Choroid plexus epithelial cell (primary cell): ENCODE measurements around the gene MIGA2.

ENCODE experiments used
- DNase-seq: peaks from one replicate; pipeline ENCODE4 v3.0.0-alpha.2; 2010; ENCODE audit warnings: low read depth
- H3K4me3 ChIP-seq: 2 replicates; pipeline ENCODE4 v1.5.1; 2011; ENCODE audit warnings: low read depth, mild to moderate bottlenecking, control low read depth, low read length, moderate library complexity
- TF ChIP-seq, protein P1 (sequence below): conservative IDR thresholded peaks from 2 replicates; pipeline ENCODE4 v1.5.1; 2011; ENCODE audit warnings: low read depth, mild to moderate bottlenecking, control low read depth, inconsistent platforms, low read length, moderate library complexity

The MIGA2 gene

DNA sequence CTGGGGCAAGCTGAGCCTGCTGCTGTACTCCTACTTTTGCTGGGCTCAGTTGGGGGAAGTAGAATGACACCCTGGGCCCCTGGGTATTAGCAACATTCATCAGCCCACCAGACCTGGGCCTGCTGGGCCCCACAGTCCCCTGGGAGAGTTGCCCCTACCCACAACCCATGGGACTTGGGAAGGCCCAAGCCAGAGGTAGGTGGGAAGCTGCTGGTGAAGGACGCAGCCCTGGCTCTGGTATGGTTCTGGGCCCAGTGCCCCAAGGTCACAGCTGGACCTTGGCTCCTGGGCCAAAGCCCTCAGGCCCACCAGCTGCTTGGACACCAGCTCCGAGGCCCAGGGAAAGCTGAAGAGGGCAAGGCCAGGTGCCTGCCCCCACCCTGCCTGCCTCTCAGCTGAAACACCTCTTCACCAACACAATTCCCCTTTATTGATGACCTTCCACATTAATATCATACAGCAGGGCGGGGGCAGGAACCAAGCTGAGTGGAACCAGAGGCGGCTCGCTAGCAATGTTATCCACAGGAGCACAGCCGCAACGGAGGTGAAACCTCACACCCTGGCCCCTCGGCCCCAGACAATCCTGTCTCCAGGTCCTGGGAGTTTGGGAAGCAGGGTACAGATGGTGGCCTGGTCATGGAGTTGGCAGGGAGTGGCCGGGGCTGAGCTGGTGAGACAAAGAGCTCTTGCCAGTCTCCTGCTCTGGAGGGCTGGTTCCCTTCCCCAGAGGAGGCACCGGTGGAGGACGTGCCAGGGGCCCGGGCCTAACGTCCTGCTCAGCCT, 58.2 kb downstream of the MIGA2 start:
- no peak for DNase-seq
- TF ChIP-seq, protein P1, sequence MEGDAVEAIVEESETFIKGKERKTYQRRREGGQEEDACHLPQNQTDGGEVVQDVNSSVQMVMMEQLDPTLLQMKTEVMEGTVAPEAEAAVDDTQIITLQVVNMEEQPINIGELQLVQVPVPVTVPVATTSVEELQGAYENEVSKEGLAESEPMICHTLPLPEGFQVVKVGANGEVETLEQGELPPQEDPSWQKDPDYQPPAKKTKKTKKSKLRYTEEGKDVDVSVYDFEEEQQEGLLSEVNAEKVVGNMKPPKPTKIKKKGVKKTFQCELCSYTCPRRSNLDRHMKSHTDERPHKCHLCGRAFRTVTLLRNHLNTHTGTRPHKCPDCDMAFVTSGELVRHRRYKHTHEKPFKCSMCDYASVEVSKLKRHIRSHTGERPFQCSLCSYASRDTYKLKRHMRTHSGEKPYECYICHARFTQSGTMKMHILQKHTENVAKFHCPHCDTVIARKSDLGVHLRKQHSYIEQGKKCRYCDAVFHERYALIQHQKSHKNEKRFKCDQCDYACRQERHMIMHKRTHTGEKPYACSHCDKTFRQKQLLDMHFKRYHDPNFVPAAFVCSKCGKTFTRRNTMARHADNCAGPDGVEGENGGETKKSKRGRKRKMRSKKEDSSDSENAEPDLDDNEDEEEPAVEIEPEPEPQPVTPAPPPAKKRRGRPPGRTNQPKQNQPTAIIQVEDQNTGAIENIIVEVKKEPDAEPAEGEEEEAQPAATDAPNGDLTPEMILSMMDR, result no peak
- no peak overlapping the region for H3K4me3 ChIP-seq

DNA sequence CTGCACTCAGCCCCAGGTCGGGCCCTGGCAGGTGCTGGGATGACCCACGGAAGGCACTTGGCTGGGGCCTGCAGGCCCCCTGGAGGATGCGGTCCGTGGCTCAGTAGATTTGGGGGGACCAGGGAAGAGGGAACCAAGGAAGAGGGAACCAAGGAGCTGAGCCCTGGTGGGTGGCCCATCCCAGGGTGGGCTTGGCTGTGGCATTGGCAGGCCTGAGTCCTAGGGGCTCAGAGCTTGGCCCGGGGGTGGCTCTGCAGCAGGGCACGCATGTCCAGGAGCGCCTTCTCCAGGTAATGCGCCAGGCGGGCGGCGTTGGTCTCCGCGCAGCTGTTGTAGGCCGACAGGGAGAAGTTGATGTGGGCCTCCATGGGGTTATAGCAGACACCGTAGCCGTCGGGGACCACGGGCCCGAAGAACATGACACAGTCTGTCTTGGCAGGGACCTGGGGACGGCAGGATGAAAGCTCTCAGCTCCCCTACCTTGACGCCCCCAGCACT, 58.8 kb downstream of the MIGA2 start:
- no peak for DNase-seq
- no peak overlapping the region for H3K4me3 ChIP-seq

DNA sequence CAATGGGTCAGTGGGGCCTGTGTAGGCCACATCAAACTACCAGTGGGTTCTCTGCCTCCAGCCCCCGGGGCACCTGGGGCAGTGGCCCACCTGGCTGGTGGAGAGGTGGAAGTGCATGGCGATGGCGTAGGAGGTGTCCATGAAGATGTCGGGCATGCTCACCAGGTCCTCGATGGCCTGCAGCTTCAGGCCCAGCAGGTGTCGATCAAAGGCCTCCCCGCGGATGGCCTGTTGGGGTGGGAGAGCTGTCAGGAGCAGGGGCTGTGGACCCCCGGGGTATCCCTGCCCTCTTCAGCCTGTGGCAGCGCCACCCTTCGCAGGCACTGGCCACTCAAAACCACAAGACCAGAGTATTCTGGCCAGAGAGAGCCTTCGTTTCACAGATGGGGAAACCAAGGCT, 59.5 kb downstream of the MIGA2 start:
- TF ChIP-seq, protein P1, result no peak
- DNase-seq, result no peak
- H3K4me3 ChIP-seq, result no peak overlapping the region

More for the DNA sequence above, 58.8 kb downstream of the MIGA2 start:
- TF ChIP-seq, protein P1, result no peak

DNA sequence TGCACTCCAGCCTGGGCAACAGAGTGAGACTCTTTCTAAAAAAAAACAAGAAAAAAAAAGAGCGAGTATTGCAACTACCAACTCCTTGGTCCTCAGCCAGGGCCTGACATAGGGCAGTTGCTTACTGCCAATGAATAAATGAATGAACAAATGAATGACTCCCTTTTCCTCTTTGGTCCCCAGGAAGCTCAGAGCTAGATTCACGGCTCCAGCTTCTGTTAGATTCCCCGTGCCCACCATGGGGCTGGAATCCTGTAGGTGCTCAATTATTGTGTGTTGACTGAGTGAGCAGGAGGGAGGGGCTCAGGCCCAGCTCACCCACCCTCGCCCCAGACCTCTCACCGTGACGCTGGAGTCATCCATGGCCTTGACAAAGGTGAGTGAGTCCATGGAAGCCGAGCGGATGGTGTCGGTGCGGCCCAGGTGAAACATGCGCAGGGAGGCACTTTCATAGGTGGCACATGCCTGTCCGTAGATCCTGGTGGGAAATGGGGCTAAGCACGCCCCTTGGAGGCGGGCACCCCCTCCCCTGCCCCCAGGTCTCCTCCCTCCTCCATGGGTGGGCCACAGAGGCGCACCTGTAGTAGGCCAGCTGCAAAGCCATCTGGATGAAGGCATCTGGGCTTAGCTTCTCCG, 61.4 kb downstream of the MIGA2 start:
- no peak for DNase-seq
- TF ChIP-seq, protein P1, result no peak

DNA sequence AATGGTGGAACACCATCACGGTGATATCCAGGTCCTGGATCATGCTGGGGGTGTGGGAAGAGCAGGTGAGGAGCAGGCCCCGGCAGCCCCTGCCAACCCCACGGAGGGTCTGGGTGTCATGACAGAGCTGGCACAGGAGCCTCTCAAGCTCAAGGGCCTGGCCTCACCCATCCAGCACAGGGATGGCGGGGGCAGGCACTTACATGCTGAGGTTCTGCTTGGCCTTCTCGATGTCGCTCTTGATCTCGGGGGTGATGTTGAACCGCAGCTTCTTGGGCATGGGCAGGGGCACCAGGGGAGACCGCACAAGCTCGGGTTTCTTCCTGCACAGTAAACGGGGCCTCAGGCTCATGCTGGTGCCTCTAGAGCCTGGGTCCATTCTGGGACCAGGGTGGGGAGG, 61.9 kb downstream of the MIGA2 start:
- no peak overlapping the region for H3K4me3 ChIP-seq
- TF ChIP-seq, protein P1, result no peak
- DNase-seq, result no peak

More for the DNA sequence above, 61.4 kb downstream of the MIGA2 start:
- H3K4me3 ChIP-seq, result no peak overlapping the region

DNA sequence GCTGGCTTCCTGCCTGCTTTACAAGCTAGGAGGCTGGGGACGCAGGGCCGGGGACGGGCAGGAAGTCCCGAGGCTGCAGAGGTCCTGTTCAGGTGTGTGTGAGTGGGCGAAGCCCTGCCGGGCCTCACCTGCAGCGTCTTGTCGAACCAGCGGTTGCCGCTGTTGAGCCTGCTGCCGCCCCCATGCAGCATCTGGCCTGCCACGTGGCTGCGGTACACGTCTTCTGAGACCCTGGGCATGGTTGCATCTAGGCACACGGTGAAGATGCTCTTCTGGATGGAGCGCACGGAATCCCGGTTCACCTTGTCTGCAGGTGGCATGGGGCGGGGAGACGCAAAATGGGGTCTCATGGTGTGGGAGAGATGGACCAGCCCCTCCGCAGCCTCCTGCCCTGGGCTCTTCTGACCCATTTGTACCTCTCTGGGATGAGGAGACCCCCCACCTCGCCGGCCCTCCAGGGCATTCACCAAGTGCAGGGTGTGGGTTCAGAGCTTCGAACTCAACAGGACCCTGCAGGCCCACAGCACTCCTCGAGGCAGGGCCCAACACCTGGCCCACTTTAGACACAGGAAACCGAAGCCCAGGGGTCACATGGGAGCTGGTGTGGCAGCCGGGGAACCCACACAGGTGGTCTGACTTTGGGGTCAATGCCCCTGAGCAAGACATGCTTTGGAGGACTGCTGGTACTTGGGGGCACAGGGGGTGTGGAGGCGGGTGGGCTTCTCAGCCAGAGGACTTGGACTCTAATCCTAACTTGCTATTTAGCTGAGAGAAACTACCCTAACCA, 64.2 kb downstream of the MIGA2 start:
- TF ChIP-seq, protein P1, result no peak
- DNase-seq, result no peak
- no peak overlapping the region for H3K4me3 ChIP-seq
